ENCODE measurements around the gene SCAF4. TPM values are rescaled to one million over a fixed set of nuclear protein-coding genes. Genes with fewer than 3 reads are reported as not detected.

The SCAF4 gene
- total and polyA plus RNA-seq, 9 of the 15 experiments (the other 6 are each of a cell fraction or from before 2014, with no cell fraction given): 2.3 to 55.7 (median 17.2) TPM

DNA sequence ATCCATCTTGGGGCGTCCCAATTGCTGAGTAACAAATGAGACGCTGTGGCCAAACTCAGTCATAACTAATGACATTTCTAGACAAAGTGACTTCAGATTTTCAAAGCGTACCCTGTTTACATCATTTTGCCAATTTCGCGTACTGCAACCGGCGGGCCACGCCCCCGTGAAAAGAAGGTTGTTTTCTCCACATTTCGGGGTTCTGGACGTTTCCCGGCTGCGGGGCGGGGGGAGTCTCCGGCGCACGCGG, 72.7 kb downstream of the SCAF4 start (continued):
- TF ChIP-seq TRIM24 (IDR thresholded peaks at IDR 0.05): 0 out of 4 replicates have a peak, but pooled peaks of 1 of the 2 experiments have one; percentile 1
- TF ChIP-seq JUN (IDR thresholded peaks at IDR 0.05; ENCODE audit: borderline replicate concordance, low read depth, low read length): no peak
- no peak for TF ChIP-seq JUN (CRISPR knock-in tag; IDR thresholded peaks at IDR 0.05; ENCODE audit: borderline replicate concordance)
- no peak for TF ChIP-seq PHF8 (IDR thresholded peaks at IDR 0.05; ENCODE audit: borderline replicate concordance, low read length)
- no peak for TF ChIP-seq RBM17 (IDR thresholded peaks at IDR 0.05; ENCODE audit: borderline replicate concordance, low read depth, low read length)
- TF ChIP-seq XRCC5 (IDR thresholded peaks at IDR 0.05; ENCODE audit: low read depth, low read length): no peak
- 0 out of 2 replicates have a peak, but pooled peaks have one; percentile 31 for TF ChIP-seq NFRKB (IDR thresholded peaks at IDR 0.05; ENCODE audit: low read depth)
- no peak for TF ChIP-seq GABPB1 (CRISPR knock-in tag; IDR thresholded peaks at IDR 0.05)
- TF ChIP-seq, protein P1, sequence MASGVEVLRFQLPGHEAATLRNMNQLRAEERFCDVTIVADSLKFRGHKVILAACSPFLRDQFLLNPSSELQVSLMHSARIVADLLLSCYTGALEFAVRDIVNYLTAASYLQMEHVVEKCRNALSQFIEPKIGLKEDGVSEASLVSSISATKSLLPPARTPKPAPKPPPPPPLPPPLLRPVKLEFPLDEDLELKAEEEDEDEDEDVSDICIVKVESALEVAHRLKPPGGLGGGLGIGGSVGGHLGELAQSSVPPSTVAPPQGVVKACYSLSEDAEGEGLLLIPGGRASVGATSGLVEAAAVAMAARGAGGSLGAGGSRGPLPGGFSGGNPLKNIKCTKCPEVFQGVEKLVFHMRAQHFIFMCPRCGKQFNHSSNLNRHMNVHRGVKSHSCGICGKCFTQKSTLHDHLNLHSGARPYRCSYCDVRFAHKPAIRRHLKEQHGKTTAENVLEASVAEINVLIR (CRISPR knock-in tag; IDR thresholded peaks at IDR 0.05): 0 out of 2 replicates have a peak, but pooled peaks have one; percentile 11
- no peak for TF ChIP-seq BMI1 (IDR thresholded peaks at IDR 0.05; ENCODE audit: low read length)
- TF ChIP-seq ELF2 (CRISPR knock-in tag; IDR thresholded peaks at IDR 0.05): no peak
- peak; percentile 90 for TF ChIP-seq FOXK2 (conservative IDR thresholded peaks at IDR 0.05 in 1 of 2, IDR thresholded peaks at IDR 0.05 in 1 of 2; ENCODE audit: low read depth in 2 of 2)
- TF ChIP-seq, protein P2, sequence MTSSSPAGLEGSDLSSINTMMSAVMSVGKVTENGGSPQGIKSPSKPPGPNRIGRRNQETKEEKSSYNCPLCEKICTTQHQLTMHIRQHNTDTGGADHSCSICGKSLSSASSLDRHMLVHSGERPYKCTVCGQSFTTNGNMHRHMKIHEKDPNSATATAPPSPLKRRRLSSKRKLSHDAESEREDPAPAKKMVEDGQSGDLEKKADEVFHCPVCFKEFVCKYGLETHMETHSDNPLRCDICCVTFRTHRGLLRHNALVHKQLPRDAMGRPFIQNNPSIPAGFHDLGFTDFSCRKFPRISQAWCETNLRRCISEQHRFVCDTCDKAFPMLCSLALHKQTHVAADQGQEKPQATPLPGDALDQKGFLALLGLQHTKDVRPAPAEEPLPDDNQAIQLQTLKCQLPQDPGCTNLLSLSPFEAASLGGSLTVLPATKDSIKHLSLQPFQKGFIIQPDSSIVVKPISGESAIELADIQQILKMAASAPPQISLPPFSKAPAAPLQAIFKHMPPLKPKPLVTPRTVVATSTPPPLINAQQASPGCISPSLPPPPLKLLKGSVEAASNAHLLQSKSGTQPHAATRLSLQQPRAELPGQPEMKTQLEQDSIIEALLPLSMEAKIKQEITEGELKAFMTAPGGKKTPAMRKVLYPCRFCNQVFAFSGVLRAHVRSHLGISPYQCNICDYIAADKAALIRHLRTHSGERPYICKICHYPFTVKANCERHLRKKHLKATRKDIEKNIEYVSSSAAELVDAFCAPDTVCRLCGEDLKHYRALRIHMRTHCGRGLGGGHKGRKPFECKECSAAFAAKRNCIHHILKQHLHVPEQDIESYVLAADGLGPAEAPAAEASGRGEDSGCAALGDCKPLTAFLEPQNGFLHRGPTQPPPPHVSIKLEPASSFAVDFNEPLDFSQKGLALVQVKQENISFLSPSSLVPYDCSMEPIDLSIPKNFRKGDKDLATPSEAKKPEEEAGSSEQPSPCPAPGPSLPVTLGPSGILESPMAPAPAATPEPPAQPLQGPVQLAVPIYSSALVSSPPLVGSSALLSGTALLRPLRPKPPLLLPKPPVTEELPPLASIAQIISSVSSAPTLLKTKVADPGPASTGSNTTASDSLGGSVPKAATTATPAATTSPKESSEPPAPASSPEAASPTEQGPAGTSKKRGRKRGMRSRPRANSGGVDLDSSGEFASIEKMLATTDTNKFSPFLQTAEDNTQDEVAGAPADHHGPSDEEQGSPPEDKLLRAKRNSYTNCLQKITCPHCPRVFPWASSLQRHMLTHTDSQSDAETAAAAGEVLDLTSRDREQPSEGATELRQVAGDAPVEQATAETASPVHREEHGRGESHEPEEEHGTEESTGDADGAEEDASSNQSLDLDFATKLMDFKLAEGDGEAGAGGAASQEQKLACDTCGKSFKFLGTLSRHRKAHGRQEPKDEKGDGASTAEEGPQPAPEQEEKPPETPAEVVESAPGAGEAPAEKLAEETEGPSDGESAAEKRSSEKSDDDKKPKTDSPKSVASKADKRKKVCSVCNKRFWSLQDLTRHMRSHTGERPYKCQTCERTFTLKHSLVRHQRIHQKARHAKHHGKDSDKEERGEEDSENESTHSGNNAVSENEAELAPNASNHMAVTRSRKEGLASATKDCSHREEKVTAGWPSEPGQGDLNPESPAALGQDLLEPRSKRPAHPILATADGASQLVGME (CRISPR knock-in tag; IDR thresholded peaks at IDR 0.05): peak; percentile 32; the same call in 1 of the 2 replicates
- TF ChIP-seq, protein P3, sequence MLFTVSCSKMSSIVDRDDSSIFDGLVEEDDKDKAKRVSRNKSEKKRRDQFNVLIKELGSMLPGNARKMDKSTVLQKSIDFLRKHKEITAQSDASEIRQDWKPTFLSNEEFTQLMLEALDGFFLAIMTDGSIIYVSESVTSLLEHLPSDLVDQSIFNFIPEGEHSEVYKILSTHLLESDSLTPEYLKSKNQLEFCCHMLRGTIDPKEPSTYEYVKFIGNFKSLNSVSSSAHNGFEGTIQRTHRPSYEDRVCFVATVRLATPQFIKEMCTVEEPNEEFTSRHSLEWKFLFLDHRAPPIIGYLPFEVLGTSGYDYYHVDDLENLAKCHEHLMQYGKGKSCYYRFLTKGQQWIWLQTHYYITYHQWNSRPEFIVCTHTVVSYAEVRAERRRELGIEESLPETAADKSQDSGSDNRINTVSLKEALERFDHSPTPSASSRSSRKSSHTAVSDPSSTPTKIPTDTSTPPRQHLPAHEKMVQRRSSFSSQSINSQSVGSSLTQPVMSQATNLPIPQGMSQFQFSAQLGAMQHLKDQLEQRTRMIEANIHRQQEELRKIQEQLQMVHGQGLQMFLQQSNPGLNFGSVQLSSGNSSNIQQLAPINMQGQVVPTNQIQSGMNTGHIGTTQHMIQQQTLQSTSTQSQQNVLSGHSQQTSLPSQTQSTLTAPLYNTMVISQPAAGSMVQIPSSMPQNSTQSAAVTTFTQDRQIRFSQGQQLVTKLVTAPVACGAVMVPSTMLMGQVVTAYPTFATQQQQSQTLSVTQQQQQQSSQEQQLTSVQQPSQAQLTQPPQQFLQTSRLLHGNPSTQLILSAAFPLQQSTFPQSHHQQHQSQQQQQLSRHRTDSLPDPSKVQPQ (CRISPR knock-in tag; IDR thresholded peaks at IDR 0.05; ENCODE audit: borderline replicate concordance): peak; percentile 35; the same call in 1 of the 2 replicates
- no peak for TF ChIP-seq SUPT5H (IDR thresholded peaks at IDR 0.05)
- no peak for TF ChIP-seq SRSF1 (IDR thresholded peaks at IDR 0.05; ENCODE audit: low read depth, low read length)
- no peak for TF ChIP-seq KDM5B (IDR thresholded peaks at IDR 0.05; ENCODE audit: insufficient replicate concordance, low read depth, low read length)
- no peak for TF ChIP-seq ESRRB (CRISPR knock-in tag; IDR thresholded peaks at IDR 0.05; ENCODE audit: borderline replicate concordance)
- peak; percentile 16; the same call in 1 of the 2 replicates for TF ChIP-seq RAD51 (IDR thresholded peaks at IDR 0.05; ENCODE audit: borderline replicate concordance, low read depth)
- no peak for TF ChIP-seq CBFA2T3 (IDR thresholded peaks at IDR 0.05)
- no peak for TF ChIP-seq MTF1 (CRISPR knock-in tag; IDR thresholded peaks at IDR 0.05; ENCODE audit: borderline replicate concordance)

Measured in K562 (cell line).